GM12864 (cell line): ENCODE data around the gene ACP6.

Experiments used
- DNase-seq: peaks from one replicate; pipeline ENCODE4 v3.0.0-alpha.2; 2011; ENCODE audit warnings: low read depth
- H3K4me3 ChIP-seq: 2 replicates; pipeline ENCODE4 v1.5.1; 2011; ENCODE audit warnings: mild to moderate bottlenecking, low read depth, low read length, control low read depth
- TF ChIP-seq, protein P1 (sequence below): IDR thresholded peaks from 2 replicates; pipeline ENCODE4 v1.5.1; 2011; ENCODE audit warnings: low read depth, mild to moderate bottlenecking, moderate library complexity, low read length, control low read depth, inconsistent platforms; ENCODE audit errors: missing control alignments

ACP6 gene

GRCh38 chr1:147670319-147671001 lies at the start of gene ACP6:
Gene ACP6 (minus strand): TSS chr1:147670524. CDS start chr1:147670048, 476 bp downstream.
- TF ChIP-seq, protein P1, sequence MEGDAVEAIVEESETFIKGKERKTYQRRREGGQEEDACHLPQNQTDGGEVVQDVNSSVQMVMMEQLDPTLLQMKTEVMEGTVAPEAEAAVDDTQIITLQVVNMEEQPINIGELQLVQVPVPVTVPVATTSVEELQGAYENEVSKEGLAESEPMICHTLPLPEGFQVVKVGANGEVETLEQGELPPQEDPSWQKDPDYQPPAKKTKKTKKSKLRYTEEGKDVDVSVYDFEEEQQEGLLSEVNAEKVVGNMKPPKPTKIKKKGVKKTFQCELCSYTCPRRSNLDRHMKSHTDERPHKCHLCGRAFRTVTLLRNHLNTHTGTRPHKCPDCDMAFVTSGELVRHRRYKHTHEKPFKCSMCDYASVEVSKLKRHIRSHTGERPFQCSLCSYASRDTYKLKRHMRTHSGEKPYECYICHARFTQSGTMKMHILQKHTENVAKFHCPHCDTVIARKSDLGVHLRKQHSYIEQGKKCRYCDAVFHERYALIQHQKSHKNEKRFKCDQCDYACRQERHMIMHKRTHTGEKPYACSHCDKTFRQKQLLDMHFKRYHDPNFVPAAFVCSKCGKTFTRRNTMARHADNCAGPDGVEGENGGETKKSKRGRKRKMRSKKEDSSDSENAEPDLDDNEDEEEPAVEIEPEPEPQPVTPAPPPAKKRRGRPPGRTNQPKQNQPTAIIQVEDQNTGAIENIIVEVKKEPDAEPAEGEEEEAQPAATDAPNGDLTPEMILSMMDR, result no peak
- peak within 1 kb of the TSS; percentile 97 for H3K4me3 ChIP-seq
- DNase-seq, result peak; percentile 83

DNA sequence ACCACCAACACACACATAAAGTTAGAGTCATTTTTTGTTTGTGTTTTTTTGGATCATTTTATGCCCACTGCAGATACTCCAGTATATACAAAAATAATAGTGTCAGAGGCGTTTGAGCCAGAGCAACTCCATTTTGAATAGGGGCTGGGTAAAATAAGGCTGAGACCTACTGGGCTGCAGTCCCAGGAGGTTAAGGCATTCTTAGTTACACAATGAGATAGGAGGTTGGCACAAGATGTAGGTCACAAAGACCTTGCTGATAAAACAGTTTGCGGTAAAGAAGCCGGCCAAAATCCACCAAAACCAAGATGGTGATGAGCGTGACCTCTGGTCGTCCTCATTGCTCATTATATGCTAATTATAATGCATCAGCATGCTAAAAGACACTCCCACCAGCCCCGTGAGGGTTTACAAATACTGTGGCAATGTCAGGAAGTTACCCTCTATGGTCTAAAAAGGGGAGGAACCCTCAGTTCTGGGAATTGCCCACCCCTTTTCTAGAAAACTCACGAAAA lies 49.4 kb upstream of the ACP6 start:
- no peak for DNase-seq
- H3K4me3 ChIP-seq, result no peak overlapping the region
- TF ChIP-seq, protein P1, result no peak

DNA sequence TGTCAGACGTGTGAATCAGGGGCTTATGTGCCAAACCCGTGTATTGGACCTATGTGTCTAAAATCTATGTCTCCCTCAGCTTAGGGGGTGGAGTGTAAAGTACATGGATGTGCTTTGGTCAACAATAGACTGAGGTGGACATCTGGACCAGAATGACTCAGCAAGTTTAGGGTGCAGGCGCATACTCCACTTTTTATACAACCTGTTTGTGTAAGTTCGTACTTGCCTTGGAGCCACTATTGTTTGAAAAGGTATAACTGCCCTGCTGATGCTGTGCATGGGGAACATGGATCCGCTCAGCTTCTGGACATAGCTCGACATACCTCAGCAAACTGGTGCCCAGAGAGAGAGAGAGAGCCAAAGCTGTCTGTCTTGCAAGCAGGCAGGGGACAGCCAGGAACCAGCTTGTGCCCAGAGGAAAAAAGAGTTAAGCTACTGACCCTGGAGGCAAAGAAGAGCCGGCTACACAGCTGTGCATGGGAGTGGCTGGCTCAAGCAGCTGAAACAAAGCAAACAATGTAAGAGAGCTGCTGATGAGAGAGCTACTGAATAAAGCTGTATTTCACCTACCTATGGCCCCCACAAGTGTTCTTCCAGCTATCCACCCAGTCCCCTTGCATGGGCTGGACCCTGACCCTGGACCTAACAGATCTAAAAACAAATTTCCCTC lies 48.8 kb upstream of the ACP6 start:
- DNase-seq, result no peak
- no peak overlapping the region for H3K4me3 ChIP-seq
- TF ChIP-seq, protein P1, result no peak

DNA sequence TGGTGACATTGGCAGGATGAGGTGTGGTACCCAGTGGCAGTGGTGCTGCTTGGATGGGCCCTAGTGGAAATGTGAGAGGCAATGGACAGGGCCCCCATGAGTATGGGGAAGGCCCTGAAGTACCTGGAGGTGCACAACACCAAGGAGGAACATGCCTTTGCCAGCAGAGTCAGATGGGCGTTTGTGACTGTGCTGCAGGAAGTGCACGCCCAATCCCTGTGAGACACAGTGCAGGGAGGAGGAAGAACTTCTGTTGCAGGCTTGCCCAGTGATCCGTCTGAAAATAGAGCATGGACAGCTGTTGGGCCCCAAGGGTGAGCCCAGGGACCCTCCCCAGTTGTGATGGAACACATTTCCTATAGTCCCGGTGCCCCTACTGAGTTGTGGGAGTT lies 47.4 kb upstream of the ACP6 start:
- TF ChIP-seq, protein P1, result no peak
- DNase-seq, result no peak

DNA sequence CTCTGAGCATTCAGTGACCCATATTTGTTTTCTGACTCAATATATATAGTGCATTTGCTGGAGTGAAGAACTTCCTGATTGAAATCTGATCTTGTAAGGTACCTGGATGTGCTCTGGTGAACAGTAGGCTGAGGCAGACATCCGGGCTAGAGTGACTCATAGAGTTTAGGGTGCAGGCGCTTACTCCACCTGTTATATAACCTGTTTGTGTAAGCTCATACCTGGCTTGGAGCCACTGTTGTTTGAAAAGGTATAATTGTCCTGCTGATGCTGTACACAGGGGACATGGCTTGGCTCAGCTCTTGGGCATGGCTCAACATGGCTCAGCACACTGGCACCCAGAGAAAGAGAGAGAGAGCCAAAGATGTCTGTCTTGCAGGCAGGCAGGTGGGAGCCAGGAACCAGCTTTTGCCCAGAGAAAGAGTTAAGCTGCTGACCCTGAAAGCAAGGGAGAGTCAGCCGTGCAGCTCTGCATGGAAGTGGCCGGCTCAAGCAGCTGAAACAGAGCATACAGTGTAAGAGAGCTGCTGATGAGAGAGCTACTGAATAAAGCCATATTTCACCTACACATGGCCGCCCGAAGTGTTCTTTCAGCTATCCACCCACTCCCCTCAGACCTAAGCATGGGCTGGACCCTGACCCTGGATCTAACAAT lies 46.9 kb upstream of the ACP6 start:
- no peak for DNase-seq
- TF ChIP-seq, protein P1, result no peak
- H3K4me3 ChIP-seq, result no peak overlapping the region

More for the DNA sequence above, 47.4 kb upstream of the ACP6 start:
- no peak overlapping the region for H3K4me3 ChIP-seq

DNA sequence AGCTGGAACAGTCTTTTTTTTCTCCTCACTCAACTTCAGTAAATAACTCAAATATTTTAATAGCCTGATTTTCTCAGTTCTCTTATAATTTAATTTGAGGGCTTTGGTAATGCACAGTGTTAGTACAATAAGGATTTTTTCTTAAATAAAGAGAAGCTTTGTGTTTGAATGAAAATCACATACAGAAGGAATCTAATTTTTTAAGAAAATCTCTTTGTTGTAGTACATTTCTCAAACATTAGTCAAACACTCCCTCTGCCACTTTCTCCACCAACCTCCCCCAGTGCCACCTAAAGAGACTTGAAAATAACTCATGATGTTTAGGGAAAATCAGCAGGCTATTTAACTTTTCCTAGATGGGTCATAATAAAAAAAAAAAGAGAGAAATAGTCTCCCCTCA lies 42.3 kb upstream of the ACP6 start:
- H3K4me3 ChIP-seq, result no peak overlapping the region
- DNase-seq, result no peak
- TF ChIP-seq, protein P1, result no peak
